HG03025 (cell line): ENCODE measurements around the gene NUP155.
A peak's percentile ranks its signal among the peaks of the same experiment; 100 is the strongest.
"Not testable (repeated sequence)": the region's sequence is repeated elsewhere in the genome, so short reads cannot be mapped to it uniquely, and the experiment has no call there.

ENCODE experiments used
- ATAC-seq: cut with Tn5 transposase; IDR thresholded peaks from one replicate; pipeline ENCODE4 v1.9.1; 2021; ENCODE audit warnings: mild to moderate bottlenecking, moderate library complexity; ENCODE audit not compliant: unreplicated experiment, low FRiP score

Gene NUP155

GRCh38 chr5:37296313-37296712, 74.6 kb downstream of the NUP155 start:
- ATAC-seq = not testable (repeated sequence)

- ATAC-seq = no peak
Observed at GRCh38 chr5:37283214-37283820, 87.6 kb downstream of the NUP155 start.

GRCh38 chr5:37275511-37275910, 95.4 kb downstream of the NUP155 start:
- no peak for ATAC-seq

- ATAC-seq = no peak
Observed at GRCh38 chr5:37272511-37272910, 98.4 kb downstream of the NUP155 start.

- ATAC-seq = not testable (repeated sequence)
Observed at GRCh38 chr5:37268100-37268499, 102.8 kb downstream of the NUP155 start.

- no peak for ATAC-seq
Observed at GRCh38 chr5:37255774-37256358, 115.0 kb downstream of the NUP155 start.

- ATAC-seq = no peak
Observed at GRCh38 chr5:37254581-37254980, 116.3 kb downstream of the NUP155 start.

GRCh38 chr5:37251665-37252064, 119.2 kb downstream of the NUP155 start:
- ATAC-seq = no peak

GRCh38 chr5:37249815-37250164, 121.1 kb downstream of the NUP155 start:
- no peak for ATAC-seq

GRCh38 chr5:37248970-37249814, 121.7 kb downstream of the NUP155 start, which contains the start of gene CPLANE1:
Gene CPLANE1, minus strand, starts transcription at chr5:37249376. Its CDS starts 1,678 bp downstream, at chr5:37247698.
- ATAC-seq = peak; percentile 89

- ATAC-seq = no peak
Observed at GRCh38 chr5:37248421-37248969, 122.4 kb downstream of the NUP155 start.

- no peak for ATAC-seq
Observed at GRCh38 chr5:37247496-37247895, 123.4 kb downstream of the NUP155 start.

- no peak for ATAC-seq
Observed at GRCh38 chr5:37247036-37247435, 123.9 kb downstream of the NUP155 start.
